NCI-H510A (cell line): ENCODE data around the gene ETHE1.

ENCODE experiments used
- DNase-seq: peaks from one replicate; lab custom pipeline; 2025; lab: John Stamatoyannopoulos, UW

Gene ETHE1

GRCh38 chr19:43490759-43491158 is 36.2 kb downstream of the ETHE1 start:
- no peak for DNase-seq

DNA sequence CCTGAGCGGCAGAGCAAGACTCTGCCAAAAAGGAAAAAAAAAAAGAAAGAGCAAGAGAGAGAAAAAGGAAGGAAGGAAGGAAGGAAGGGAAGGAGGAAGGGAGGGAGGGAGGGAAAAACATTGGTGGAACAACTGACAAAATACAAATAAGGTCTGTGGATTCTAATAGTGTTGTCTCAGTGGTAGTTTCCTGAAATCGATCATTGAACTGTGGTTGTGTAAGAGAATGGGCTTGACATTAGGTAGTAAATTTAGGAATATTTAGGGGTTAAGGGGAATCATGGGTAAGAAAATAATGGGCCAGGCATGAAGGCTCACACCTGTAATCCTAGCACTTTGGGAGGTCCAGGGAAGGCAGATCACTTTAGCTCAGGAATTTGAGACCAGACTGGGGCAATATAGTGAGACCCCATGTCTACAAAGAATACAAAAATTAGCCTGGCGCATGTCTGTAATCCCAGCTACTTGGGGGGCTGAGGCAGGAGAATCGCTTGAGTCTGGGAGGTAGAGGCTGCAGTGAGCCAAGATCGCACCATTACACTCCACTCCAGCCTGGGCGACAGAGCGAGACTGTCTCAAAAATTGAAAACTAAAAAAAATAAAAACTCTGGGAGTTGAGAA is 36.9 kb downstream of the ETHE1 start:
- no peak for DNase-seq

DNA sequence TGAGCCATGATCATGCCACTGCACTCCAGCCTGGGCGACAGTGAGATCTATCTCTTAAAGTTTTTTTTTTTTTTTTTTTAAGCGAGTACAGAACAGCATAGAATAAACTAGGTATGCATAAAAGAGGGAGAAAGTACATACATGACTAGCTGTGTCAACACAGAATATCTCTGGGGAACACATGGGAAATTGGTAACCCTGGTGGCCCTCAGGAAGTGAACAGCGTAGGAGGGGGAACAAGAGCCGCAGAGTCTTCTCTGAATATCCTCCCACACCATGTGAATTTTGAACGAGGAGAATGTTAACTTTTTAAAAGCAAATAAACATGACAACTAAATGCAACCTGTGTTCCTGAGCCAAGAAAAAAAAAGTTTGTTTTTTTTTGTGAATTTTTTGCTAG is 37.7 kb downstream of the ETHE1 start:
- DNase-seq, result no peak

- no peak for DNase-seq
Measured at GRCh38 chr19:43488179-43488578, 38.8 kb downstream of the ETHE1 start.

GRCh38 chr19:43486412-43486811 is 40.6 kb downstream of the ETHE1 start:
- DNase-seq, result no peak

DNA sequence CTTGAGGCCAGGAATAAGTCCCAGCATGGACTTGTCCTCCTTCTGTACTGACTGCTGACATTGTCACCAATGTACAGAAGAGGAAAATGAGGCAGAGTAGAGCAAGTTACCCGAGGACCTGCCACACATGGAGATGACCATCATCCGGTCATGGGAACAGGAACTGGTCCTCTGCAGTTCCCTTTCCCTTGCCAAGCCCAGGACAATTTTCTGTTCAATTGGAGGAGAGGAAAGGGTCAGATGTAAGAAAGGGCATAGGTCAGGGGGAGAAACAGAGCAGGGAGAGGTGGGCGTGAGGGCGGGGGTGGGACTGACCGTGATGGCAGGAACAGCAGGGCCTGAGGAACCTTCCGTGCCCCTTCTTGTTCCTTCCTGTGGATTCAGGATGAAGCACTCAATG is 41.0 kb downstream of the ETHE1 start:
- no peak for DNase-seq

DNA sequence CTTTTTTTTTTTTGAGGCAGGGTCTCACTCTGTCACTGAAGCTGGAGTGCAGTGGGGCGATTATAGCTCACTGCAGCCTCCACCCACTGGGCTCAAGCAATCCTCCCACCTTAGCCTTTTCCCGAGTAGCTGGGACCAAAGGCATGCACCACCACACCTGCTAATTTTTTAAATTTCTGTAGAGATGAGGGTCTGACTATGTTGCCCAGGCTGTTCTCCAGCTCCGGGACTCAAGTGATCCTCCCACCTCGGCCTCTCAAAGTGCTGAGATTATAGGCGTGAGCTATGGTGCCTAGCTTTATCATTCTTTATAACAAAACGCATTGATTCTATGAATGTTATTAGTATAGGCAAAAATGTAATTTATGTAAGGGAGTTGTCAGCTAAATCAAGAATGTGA is 43.7 kb downstream of the ETHE1 start:
- DNase-seq, result no peak

DNA sequence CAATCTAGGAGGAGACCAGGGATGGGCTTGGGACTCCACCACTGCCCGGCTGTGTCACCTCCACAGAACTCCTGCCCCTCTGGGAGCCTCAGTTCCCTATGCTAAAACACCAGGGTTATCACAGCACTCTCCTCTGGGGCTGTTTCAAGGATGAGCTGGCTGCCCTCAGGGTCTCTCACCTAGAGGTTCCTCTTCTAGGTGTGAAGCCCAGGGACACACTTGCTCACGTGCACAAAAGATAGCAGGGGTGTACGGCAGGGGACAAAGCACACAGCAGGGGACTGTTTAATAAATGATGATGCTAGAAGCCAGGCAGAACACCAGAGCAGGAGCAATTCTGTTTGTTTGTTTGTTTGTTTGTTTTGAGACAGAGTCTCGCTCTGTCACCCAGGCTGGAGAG is 44.8 kb downstream of the ETHE1 start:
- no peak for DNase-seq

- no peak for DNase-seq
Measured at GRCh38 chr19:43481701-43482100, 45.3 kb downstream of the ETHE1 start.

GRCh38 chr19:43480574-43480973 is 46.4 kb downstream of the ETHE1 start:
- no peak for DNase-seq

DNA sequence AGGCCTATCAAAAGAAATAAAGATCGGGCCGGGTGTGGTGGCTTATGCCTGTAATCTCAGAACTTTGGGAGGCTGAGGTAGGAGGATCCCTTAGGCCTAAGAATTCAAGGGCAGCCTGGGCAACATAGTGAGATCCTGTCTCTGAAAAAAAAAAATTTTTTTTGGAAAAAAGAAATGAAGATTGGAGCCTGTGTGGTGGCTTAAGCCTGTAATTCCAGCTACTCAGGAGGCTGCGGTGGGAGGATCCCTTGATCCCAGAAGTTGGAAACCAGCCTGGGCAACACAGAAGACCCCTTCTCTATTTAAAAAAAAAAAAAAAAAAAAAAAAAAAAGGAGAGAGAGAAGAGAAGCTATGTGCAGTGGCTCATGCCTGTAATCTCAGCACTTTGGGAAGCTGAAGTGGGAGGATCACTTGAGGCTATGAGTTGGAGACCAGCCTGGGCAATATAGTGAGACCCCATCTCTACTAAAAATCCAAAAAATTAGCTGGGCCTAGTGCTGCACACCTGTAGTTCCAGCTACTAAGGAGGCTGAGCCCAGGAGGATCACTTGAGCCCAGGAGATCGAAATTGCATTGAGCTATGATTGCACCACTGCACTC is 46.9 kb downstream of the ETHE1 start:
- no peak for DNase-seq

GRCh38 chr19:43479226-43479625 is 47.8 kb downstream of the ETHE1 start:
- DNase-seq, result no peak

DNA sequence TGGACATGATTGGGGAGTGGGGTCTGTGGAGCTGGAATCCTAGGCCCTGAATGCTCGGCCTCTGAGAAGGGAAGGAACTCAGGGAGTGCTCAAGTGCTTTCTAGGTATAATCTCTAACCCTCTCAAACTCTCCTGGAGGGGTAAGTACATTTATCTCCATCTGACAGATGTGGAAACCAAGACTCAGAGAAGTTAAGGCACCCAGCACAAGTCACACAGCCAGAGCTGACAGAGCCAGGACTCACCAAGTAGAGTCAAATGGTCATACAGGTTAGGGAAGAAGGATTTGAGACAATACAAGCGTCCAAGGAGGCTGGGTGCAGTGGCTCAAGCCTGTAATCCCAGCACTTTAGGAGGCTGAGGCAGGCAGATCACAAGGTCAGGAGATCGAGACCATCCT is 48.7 kb downstream of the ETHE1 start:
- no peak for DNase-seq

- no peak for DNase-seq
Measured at GRCh38 chr19:43476606-43477005, 50.4 kb downstream of the ETHE1 start.

DNA sequence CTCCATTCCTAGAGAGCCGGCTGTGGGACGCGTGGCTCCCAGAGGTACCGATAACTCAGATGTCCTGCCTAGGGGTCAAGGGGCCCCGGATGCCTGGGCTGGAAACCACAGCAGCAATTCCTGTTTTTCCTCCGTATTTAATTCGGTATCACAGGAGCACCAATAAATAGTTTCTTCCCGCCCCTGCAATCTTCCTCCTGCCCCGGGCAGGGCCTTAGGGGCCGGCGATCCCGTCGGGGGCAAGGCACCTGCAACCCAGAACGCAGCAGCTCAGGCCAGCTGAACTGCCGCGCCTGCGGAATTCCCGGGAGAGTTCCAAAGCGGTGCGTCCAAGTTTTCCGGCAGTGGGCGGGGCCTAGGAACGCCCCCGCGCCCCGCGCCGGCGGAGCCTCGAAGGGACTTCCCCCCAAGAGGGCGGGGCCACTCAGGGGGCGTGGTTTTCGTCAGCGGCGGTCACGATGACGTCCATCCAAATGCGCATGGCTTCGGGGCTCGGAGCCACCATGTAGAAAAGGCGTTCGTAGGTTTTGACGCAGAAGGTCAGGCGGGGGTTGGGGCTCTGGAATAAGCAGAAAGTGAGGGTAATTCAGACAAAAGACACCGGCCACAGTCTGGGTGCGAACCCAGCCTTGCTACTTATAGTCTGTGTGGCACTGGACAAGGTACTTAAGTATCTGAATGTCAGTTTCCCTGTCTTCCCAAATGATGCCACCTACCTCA is 51.9 kb downstream of the ETHE1 start:
- no peak for DNase-seq

- DNase-seq, result no peak
Measured at GRCh38 chr19:43474487-43474886, 52.5 kb downstream of the ETHE1 start.

DNA sequence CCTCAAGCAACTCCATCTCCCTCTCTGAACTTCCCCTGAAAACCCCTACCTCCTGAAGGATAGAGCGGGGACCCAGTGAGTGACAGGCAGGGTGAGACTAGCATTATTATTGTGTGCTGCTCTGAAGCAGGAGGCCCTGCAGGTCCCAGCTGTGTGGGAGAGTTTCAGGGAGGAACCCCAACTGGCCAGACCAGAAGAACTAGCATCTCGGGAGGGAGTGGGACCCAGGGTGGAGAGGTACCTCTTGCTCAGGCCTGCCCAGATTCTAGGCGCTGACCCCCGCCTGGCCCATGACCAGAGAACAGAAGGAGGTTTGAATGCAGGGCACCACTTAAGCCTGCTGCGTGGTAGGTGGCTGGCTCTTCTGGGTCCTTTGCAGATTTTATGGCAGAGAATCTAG is 55.9 kb downstream of the ETHE1 start:
- DNase-seq, result no peak

GRCh38 chr19:43470288-43470687 is 56.7 kb downstream of the ETHE1 start:
- no peak for DNase-seq

- DNase-seq, result no peak
Measured at GRCh38 chr19:43469160-43469480, 57.9 kb downstream of the ETHE1 start.

GRCh38 chr19:43468354-43469159 is 58.4 kb downstream of the ETHE1 start:
- no peak for DNase-seq

DNA sequence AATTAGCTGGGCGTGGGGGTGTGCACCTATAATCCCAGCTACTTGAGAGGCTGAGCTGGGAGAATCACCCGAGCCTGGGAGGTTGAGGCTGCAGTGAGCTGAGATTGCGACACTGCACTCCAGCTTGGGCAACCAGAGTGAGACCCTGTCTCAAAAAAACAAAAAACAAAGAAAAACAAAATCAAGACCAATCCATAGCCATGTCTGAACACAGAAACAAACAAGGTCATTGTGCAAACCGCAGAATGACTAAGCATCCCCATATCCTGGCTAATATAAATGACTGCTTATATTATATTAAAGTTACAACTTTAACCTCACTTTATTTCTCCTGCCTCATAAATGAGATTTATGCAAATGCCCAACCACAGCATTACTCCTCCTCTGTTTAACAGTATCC is 59.3 kb downstream of the ETHE1 start:
- no peak for DNase-seq

DNA sequence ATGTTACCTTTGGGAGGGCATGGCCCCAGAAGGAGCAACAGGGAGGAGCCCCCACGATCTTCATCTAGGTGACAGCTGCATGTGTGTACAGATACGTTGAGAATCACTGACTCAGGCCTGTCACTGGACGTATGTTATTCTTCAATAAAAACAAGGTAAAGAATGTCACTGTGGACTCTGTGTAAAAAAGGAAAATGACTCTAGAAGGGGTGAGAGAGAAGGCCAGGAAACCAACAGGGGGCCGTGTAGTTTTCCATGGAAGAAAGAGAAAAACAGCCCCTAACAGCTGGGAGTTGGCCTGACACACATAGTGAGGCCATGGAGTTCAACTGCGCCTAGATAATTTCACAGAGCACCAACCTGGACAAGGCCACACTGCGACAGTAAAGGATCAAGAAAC is 59.7 kb downstream of the ETHE1 start:
- DNase-seq, result no peak

- no peak for DNase-seq
Measured at GRCh38 chr19:43466793-43467192, 60.2 kb downstream of the ETHE1 start.
